SW480 (cell line): Measurements from ENCODE around the gene SLC25A19.
A peak's percentile ranks its signal among the peaks of the same experiment; 100 is the strongest.
"Not testable (repeated sequence)": the region's sequence is repeated elsewhere in the genome, so short reads cannot be mapped to it uniquely, and the experiment has no call there.

ENCODE experiments used
- DNase-seq: peaks from one replicate; pipeline ENCODE4 v3.0.0-alpha.2; 2016; ENCODE audit warnings: low spot score

The SLC25A19 gene

DNA sequence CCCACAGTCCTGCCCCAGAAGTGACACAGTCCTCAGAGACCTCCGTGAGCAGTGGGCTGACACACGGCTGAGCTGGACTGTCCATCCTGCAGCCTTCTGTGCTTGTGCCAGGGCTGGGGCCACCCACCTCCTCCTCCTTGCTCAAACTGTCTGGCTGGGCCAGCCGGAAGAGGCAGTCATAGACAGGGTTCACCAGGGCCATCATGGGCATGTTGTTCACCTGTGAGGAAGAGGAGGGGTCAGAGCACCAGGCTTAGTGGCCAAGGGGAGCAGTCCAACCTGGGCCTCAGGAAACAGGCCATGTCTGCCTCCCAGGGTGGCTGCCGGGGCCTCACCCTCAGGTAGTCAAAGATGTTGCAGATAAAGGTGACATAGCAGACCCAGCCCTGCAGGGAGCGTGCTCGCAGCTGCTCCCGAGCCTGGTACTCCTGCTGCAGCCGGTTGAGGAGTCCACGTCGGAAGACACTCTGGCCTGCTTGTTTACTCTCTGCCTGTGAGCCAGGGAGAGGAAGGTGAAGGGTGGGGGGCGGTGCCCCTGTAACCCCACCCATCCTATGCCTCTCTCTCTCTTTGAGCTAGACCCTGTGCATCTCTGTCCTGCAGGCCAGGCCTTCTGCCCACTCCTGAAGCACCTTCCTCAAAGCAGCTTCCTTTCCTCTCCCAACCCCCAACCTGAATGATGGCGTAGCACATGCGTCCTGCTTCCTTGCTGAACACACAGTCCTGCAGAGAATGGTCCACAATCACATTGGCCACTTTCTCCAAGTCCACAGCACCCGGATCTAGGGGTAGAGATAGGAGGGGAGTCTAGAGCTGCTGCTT is 21.6 kb downstream of the SLC25A19 start:
- DNase-seq = no peak

DNA sequence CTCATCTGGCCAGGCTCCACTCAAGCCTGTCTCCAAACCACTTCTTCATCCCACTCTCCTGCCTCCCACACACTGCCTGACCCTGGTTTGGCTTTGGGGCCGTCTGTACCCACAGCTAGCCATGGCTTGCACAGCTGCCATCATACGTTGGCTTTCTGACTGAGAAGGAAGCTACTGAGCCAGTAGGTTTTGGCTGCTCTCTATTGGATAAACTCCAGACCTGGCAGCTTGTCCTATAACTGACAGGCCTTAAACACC is 22.2 kb downstream of the SLC25A19 start:
- DNase-seq = no peak

DNA sequence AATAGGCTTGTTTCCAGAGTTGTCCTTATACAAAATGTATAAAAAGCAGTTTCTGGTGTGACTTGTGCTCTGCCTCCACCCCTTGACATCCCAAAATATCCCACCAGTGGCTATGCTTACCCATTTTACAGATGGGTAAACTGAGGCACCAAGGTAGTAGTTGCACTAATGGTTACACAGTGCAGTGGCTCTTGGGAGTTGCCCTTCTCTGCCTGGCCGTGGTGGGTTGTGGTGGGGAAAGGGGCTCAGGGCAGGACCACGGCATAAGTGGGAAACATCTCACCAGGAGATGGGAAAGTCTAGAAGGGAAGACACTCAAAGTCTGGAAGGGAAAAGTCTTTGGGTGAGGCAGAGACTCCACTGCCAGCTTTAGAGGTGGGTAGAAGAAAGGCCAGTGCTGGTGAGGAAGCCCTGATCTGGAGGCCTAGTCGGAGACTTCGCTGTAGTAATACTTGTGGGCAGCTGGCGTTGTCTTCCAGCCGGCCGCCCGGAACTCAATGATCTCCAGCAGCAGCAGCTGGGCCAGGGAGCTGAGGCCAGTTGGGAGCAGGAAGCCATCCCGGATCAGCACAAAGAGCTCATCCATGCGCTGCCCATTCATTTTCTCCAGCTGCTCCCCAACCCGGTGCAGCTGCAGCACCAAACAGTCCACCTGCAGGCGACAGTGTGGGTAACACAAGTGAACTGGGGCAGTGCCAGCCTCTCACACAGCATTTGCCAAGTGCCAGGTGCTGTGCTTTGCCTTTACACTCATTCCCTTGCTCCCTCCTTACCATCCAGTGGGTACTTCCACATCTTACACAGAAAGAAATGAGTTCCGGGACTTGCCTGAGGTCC is 22.7 kb downstream of the SLC25A19 start:
- no peak for DNase-seq

DNA sequence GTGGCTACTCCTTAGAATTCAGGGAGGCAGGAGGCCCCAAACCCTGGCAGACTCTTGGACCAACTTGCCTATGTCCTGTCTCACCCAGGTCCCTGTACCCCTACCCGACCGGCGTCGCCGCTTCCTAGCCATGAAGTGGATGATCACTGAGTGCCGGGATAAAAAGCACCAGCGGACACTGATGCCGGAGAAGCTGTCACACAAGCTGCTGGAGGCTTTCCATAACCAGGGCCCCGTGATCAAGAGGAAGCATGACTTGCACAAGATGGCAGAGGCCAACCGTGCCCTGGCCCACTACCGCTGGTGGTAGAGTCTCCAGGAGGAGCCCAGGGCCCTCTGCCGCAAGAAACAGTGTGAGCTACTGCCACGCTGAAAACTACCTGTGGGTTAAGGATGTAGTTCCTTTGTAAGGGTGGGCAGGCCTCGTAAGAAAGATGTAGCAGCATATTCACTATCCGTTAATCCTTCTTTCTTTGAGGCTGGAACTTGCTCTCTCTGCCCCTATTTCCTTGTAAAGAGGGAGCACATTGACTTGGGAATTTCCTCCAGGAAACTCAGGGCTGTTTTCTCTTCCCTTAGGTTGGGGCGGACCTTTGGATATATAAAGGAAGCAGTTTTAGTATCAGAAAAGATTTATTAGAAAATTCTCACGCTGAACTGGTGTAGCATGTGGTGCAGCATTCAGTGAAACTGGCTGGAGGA is 23.5 kb downstream of the SLC25A19 start:
- DNase-seq = no peak

DNA sequence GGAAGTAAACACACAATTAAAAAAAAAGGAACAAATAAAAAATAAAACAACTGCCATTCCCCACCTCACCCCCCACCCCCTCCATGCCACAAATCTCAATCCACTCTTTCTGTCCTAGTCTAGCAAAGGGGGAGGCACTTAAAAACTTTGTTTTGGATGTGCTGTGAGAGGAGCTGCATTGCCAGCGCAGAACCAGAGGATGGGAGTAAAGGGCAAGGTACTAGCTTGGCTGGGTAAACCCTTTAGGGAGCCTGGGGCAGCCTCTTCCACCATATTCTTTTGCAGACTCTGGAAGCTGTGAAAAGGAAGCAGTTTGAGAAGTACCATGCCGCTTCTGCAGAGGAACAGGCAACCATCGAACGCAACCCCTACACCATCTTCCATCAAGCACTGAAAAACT is 26.2 kb downstream of the SLC25A19 start:
- DNase-seq = no peak

DNA sequence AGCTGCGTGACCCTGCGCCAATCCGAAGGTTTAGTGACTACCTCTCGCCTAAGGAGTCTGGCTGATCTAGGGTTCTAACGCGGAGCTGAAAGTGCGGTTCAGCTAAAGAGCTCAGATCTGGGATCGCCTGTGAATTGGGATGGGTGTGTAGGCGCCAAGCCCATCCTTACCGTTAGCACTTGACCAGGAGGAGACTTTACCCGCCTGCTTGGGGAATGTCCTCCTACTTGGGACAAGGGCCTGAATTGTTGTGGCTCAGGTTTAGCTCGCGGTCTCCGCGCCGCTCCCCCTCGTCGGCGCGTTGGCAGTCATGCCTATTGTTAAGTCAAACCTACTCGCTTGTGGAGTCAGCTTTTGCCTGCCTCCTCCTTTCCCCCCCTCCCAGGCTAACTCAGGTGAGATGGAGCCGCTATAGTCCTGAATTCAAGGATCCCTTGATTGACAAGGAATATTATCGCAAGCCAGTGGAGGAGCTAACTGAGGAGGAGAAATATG is 27.1 kb downstream of the SLC25A19 start:
- DNase-seq = no peak

DNA sequence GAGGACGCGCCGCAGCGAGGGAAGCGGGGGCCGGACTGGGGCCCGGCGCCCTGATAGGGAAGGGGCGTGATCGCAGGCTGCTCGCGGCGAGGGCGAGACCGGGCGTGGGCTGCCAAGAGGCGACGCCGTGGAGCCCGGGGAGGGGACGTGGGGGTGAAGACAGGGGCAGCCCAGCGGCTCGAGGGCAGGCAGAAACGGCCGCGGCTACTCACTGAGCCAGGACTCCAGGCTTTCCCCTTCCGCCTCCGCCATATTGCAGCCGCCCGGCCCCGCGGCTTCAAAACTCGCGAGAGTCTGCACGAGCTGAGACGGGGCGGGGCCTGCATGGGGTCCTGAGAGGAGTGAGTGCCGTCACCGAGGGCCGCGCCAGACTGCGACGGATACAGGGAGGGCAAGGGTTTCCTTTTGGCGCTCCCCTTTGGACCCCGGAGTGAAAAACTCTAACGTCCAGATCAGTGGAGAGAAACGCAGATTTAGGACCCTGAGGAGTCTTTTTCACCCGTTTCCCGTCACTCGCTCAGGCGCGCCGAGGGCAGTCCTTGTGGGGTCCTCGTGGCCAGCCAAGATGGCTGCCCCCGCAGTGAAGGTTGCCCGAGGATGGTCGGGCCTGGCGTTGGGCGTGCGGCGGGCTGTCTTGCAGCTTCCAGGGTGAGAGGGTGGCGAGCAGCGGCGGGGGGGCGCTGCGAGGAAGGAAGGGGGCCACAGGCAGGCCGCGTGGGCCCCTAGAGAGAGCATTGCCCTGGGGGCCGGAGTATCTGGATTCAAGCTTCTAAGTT is 27.7 kb downstream of the SLC25A19 start, which contains the start of the genes GGA3 and MRPS7:
Gene GGA3 (minus strand): TSS at position 271 of the 776 bp plus-strand sequence. CDS start 19 bp downstream, at position 252.
Gene MRPS7 (plus strand): TSS at position 544 of the 776 bp plus-strand sequence. CDS start 22 bp downstream, at position 566.
- DNase-seq = peak; percentile 88

DNA sequence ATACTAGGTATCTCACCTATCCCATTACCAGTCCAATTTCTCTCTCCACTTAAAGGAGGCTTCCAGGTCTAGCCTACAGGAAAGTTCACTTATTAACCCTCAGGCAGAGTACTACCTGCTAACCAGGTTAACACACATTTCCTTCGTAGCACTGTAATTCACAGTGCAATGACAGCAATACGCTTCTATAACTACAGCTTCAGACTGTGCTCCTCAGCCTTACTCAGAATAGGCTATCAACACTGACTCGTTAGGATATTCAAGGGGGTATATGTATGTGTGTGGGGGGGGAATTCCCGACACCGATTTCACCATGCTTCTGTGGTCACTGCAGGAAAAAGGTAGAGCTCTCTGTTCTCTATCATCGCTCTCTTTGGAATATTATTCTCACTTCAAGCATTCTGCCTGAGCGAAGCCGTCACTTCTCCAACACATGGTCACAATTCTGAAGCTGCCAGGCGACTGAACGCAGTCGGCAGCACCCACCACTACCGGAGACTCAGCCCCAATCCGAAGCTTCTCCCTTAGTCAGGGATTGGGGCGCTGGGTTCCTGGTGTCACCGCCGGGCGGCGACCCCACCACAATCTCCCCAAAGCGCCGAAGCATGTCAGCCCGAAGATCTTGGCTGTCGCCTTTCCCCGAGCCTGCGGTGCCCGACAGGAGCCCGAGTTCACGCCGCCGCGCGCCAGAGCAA is 28.4 kb downstream of the SLC25A19 start:
- DNase-seq = peak; percentile 5

DNA sequence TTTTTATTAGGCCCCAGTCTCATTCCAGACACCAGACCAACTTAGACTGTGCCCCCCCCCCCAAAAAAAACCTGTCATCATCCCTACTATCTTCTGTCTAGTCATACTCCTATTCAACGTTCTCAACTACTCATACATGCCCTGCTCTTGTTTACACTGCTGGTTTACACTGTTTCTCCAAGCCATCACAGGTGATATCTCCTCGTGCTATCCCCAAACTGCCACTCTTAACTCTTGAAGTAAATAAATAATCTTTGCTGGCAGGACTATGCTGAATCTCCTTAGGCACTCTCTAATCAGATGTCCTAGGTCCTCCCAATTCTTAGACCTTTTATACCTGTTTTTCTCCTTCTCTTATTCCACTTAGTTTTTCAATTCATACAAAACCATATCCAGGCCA is 32.0 kb downstream of the SLC25A19 start:
- not testable (repeated sequence) for DNase-seq

DNA sequence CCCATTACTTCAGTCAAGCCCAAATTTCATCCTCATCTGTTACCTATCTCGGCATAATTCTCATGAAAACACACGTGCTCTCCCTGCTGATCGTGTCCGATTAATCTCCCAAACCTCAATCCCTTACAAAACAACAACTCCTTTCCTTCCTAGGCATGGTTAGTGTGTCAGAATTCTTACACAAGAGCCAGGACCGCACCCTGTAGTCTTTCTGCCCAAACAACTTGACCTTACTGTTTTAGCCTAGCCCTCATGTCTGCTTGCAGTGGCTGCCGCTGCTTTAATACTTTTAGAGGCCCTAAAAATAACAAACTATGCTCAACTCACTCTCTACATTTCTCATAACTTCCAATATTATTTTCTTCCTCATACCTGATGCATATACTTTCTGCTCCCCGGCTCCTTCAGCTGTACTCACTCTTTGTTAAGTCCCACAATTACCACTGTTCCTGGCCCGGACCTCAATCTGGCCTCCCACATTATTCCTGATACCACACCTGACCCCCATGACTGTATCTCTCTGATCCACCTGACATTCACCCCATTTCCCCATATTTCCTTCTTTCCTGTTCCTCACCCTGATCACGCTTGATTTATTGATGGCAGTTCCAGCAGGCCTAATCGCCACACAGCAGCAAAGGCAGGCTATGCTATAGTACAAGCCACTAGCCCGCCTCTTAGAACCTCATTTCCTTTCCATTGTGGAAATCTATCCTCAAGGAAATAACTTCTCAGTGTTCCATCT is 33.1 kb downstream of the SLC25A19 start:
- not testable (repeated sequence) for DNase-seq

DNA sequence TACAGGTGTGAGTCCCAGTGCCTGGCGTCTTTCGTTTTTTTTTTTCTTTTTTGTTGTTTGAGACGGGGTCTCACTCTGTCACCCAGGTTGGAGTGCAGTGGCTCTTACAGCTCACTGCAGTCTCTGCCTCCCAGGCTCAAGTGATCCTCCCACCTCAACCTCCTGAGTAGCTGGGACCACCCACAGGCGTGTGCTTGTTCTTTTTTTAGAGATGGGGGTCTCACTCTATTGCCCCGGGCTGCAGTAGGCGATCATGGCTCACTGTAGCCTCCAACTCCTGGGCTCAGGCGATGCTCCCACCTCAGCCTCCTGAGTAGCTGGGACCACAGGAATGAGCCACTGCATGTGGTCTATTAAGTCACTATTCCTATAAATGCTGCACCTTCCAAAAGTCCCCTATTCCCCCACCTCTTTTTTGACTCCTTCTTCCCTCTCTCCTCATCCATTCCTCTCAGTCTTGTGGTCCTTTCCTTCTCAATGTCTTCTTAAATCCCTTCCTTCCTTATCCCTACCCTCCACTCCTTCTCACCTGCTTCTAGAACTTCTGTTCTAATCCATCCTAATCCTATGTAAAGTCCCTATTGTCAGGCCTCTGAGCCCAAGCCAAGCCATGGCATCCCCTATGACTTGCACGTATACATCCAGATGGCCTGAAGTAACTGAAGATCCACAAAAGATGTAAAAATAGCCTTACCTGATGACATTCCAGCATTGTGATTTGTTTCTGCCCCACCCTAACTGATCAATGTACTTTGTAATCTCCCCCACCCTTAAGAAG is 37.0 kb downstream of the SLC25A19 start:
- no peak for DNase-seq

DNA sequence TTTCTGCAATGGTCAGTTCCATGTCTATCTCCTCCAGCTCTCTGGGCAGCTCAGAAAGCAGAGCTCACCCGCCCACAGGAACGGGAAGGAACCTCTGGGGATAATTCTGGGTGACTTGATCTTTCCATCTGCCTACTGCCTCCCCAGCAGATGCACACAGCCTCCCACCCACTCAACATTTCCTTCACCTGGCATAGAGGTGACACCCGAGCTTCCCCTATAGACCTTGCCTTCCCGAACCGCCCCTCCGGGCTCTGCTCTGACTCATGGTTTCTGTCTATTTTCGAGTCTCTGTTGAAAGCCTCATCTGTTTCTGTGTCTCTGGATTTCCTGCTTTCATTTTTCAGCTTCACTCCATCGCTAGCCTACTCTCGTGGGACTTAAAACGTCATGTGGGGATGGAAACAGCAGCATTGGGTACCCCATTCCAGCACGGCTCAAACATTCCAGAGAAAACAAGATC is 39.2 kb downstream of the SLC25A19 start:
- no peak for DNase-seq

DNA sequence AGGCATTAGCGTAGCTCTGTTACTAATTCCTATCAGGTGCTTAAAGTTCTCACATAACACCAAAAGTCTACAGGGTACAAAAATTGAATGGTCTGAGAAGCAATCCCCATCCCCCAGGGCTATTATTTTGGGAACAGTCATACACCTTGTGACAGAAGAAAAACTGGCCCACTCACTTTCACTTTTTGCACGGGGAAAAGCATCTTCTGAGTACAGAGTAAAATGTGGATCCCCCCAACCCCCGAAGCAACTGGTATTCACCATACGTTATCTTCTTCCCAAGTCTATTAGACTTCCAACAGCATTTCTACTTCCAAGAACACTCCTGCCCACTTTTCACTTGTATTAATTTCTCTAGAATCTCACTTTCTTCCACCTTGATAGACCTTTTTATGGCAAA is 39.7 kb downstream of the SLC25A19 start:
- no peak for DNase-seq

DNA sequence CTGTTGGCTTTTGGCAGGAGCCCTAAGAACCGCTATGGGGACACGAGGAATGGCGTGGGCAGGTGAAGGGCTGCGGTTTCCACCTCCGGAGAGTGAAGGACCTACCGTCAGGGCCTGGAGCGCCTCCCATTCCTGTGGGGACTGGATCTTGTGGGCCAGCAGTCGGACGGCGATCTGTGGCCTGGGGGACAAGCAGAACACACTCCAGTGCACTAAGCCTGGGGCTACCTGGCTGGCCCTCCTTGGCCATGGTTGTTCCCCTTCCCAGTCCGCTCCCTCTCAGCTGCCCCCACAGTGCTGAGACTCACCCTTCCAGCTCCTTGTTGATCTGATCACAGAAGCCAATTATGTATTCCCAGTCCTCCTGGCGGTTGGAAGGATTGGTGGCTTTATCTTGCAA is 42.8 kb downstream of the SLC25A19 start:
- DNase-seq = no peak

DNA sequence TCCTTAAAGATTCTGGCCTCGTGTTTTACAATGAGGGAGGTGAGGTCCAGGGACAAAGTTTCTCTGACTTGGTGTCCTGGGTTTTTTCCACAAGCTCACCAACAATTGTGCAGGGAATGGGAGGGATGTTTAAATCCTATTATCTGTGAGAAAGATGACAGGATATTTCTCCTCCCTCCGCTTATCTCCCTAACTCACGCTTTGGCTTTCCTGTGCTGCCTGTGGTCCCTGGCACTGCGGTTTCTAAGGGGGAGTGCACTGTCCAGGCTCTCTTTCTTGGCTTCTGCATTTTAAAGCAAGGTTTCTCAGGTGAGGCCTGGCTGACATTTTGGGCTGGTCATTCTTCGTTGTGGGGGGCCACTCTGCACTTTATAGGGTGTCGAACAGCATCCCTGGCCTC is 44.2 kb downstream of the SLC25A19 start:
- DNase-seq = no peak

DNA sequence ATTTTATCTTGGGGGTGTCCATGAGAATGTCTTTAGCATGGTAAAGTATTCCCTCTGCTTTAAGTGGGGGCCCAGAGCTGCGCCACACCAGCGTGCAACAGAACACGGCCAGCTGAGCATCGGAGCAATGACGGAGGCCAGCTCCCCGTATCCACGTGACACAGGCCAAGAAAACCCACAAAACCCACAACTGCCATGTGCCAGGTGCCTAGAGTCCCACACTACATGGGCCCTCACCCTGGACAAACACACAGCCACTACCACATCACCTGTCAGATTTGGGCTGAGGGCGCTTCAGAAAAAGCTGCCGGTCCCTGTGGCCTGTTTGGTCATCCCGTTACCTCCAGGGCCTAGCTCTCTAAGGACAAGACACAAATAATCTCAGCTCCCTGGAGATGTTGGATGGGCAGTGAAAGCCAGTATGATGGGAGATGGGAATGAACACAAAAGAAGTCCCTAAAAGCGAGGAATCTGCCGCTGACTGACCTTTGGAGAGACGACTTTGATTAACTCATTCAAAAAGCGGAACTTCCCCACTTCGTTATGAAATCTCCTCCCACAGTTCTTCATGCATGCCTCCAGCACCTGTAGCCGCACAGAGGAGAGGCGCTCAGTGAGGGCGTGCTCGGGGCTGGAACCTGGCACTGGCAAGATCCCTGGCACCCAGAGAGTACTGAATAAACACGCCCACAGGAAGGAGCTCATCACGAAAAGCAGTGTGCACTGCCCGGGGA is 44.9 kb downstream of the SLC25A19 start:
- DNase-seq = no peak

DNA sequence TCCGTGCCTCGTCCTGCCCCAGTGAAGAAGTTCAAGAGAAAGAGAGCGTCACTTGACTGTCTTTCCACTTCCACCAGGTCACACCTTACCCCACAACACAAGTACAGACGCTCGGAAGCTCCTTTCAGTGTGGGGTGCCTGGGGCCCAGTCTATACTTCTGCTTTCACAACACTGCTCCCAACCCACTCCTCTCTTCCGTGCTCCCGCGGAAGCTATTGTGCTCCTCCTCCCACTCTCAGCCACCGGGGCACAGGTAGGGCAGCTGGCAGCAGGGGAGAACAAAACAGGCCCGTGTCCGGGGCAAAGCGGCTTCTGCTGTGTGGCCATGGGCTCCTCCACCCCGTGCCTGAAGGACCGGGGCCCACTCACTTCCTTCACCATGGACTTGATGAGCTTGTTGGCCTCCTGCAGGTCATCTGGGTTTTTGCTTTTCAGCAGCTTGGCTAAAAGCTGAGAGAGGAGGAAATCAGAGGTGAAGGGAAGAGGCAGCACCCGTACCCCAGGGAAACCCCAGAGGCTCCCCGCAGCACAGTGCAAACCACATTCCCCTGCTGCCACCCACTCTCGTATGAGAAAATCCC is 46.7 kb downstream of the SLC25A19 start:
- DNase-seq = no peak

DNA sequence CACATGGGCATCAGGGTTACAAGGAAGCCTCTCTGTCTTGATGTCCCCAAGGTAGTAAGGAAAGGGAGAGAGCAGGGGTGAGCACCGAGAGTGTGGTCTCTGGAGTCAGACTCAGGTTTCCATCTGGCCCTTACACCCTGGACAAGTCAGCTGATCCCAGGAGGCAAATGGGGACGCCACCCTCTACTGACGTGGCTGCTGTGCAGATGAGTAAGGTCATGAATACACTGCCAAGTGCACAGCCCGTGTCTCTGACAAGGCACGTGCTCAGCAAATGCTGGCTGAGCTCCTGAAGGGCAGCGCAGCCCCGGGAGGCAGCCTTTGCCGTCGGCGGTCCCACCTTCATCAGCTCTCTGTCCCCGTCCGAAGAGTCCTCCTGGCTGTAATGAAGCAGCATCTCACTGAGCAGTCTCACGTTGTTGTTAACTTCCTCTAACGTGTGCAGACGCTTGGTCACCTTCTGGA is 47.2 kb downstream of the SLC25A19 start:
- no peak for DNase-seq
